Spleen (tissue), 11 donors: ENCODE measurements around the gene CYP2C18. TPM values are rescaled to one million over a fixed set of nuclear protein-coding genes. Genes with fewer than 3 reads are reported as not detected.

Source experiments
- DNase-seq: peaks from one replicate; pipeline ENCODE4 v3.0.0-alpha.2; 2020
- H3K27ac ChIP-seq, 8 donors: fragments of 200-600 bp; sonication (generic) in 7 of 8; 1 replicate in 4 of 8; 2 replicates in 4 of 8; pipeline versions ENCODE4 v1.5.0 to v1.8.0; 2016 to 2021; ENCODE audit warnings: inconsistent platforms in 4 of 8, mild to moderate bottlenecking in 4 of 8, moderate library complexity in 1 of 8
- H3K27me3 ChIP-seq, 7 donors: fragments of 200-600 bp; sonication (generic) in 6 of 7; replicated peaks in 1 of 7; 1 replicate in 4 of 7; 2 replicates in 3 of 7; pipeline versions ENCODE4 v1.5.0 to v1.8.0; 2016 to 2021; ENCODE audit warnings: inconsistent platforms in 3 of 7, mild to moderate bottlenecking in 1 of 7
- H3K36me3 ChIP-seq, 6 donors: fragments of 200-600 bp; sonication (generic) in 5 of 6; 1 replicate in 4 of 6; 2 replicates in 2 of 6; pipeline versions ENCODE4 v1.5.0 to v1.8.0; 2016 to 2021; ENCODE audit warnings: inconsistent platforms in 2 of 6
- H3K4me1 ChIP-seq, 6 donors: fragments of 200-600 bp; sonication (generic) in 5 of 6; 1 replicate in 3 of 6; 2 replicates in 3 of 6; pipeline versions ENCODE4 v1.5.0 to v1.8.0; 2016 to 2021; ENCODE audit warnings: inconsistent platforms in 3 of 6
- H3K4me3 ChIP-seq, 8 donors: fragments of 200-600 bp; sonication (generic) in 7 of 8; 1 replicate in 4 of 8; 2 replicates in 4 of 8; pipeline versions ENCODE4 v1.5.0 to v1.8.0; 2016 to 2021; ENCODE audit warnings: inconsistent platforms in 4 of 8, mild to moderate bottlenecking in 4 of 8, moderate library complexity in 2 of 8
- H3K9me3 ChIP-seq, 8 donors: fragments of 200-600 bp; sonication (generic) in 7 of 8; 1 replicate in 4 of 8; 2 replicates in 4 of 8; pipeline versions ENCODE4 v1.5.0 to v1.8.0; 2016 to 2021; ENCODE audit warnings: inconsistent platforms in 4 of 8
- CTCF ChIP-seq, 11 experiments: fragments of 200-600 bp in 7 of 11; fragments of 450-650 bp in 4 of 11; sonication (generic) in 4 of 11; IDR thresholded peaks in 8 of 11; conservative IDR thresholded peaks in 3 of 11; 1 replicate in 7 of 11; 2 replicates in 4 of 11; pipeline versions ENCODE4 v1.4.0 to v1.8.0; 2016 to 2021; ENCODE audit warnings: antibody characterized with exemption in 11 of 11, inconsistent platforms in 4 of 11, mild to moderate bottlenecking in 1 of 11
- POLR2A ChIP-seq, 3 donors: fragments of 450-650 bp; IDR thresholded peaks; one replicate each; pipeline ENCODE4 v1.5.1; 2017; ENCODE audit warnings: antibody characterized with exemption in 3 of 3, mild to moderate bottlenecking in 1 of 3
- POLR2AphosphoS5 ChIP-seq, 3 donors: sonication (generic); formaldehyde crosslinking; IDR thresholded peaks; one replicate each; pipeline ENCODE4 v1.5.1; 2017; ENCODE audit warnings: antibody characterized with exemption in 3 of 3
- WGBS, 5 donors: extraction: QIAGEN DNeasy Blood & Tissue Kit in 3 of 5; methylation state at CpG; one replicate each; pipeline versions ENCODE4 v1.1.5 to v1.1.7; 2013 to 2018; 5-methylcytosine and 5-hydroxymethylcytosine counted together
- intact Hi-C: fragments of 100-400 bp; cut with DNase I; formaldehyde crosslinking; loops from one replicate; pipeline ENCODE4 v1.15.0; 2023; ENCODE audit warnings: low total_unique reads
- polyA plus RNA-seq, 3 donors: library from polyadenylated mRNA; stranded (reverse); fragments of 200-250 nt; gene quantifications; one replicate each; pipeline ENCODE4 v1.2.1, GENCODE V29; 2013
- total RNA-seq, 7 donors: library from RNA; depleted of rRNA in 3 of 7; stranded (reverse); fragments of >200 nt in 3 of 7; fragmentation: NEBNext Ultra II Directional in 4 of 7; extraction: Animal tissue kit (Norgen Biotek cat#: 25700) in 4 of 7; gene quantifications; one replicate each; pipeline versions ENCODE4 v1.1.0 to v1.2.1, GENCODE V29; 2016 to 2021
- donor health status: healthy with polysubstance abuse.
- donor health status: DM: no; HTN: no; CAD: no; lungs with moderate emphysema.
- donor health status: DM: no; HTN: no; CAD: no.
- donor health status: Bipolar disorder and iron deficiency.
- donor health status: healthy.
- donor health status: DM: no; HTN: no; CAD: no.
- donor health status: DM: yes; HTN: yes; CAD: no.

Gene CYP2C18
- total and polyA plus RNA-seq, 10 donors: not detected

GRCh38 chr10:94784256-94784655 lies 100.7 kb downstream of the CYP2C18 start:
- no peak for DNase-seq
- intact Hi-C loops: no loop called here
- Histone ChIP-seq H3K9me3 (peaks cover 0 to 13% (median 2%) of the 10 kb centered on the region in 8 donors), H3K27ac (no peak overlapping the region), H3K4me1 (no peaks in the 10 kb centered on the region), H3K27me3 (no peaks in the 10 kb centered on the region), H3K4me3 (no peak overlapping the region), H3K36me3 (no peaks in the 10 kb centered on the region)
- TF ChIP-seq CTCF (IDR thresholded peaks at IDR 0.05 in 8 of 11, conservative IDR thresholded peaks at IDR 0.05 in 3 of 11) (no peak), POLR2A (IDR thresholded peaks at IDR 0.05) (no peak), POLR2AphosphoS5 (IDR thresholded peaks at IDR 0.05) (no peak)

GRCh38 chr10:94785211-94785610 lies 101.7 kb downstream of the CYP2C18 start:
- intact Hi-C loops: no loop called here
- no peak for TF ChIP-seq POLR2A (IDR thresholded peaks at IDR 0.05)
- no peak for TF ChIP-seq POLR2AphosphoS5 (IDR thresholded peaks at IDR 0.05)
- no peak for TF ChIP-seq CTCF (IDR thresholded peaks at IDR 0.05 in 8 of 11, conservative IDR thresholded peaks at IDR 0.05 in 3 of 11)
- WGBS, 5 donors: 51 to 76% (median 60%) methylated on average over 2 of the region's 2 CpGs
- H3K4me3 ChIP-seq: no peak overlapping the region
- no peak overlapping the region for H3K27ac ChIP-seq
- H3K9me3 ChIP-seq: peaks cover 0 to 22% (median 2%) of the 10 kb centered on the region in 8 donors
- no peaks in the 10 kb centered on the region for H3K36me3 ChIP-seq
- no peak for DNase-seq
- H3K4me1 ChIP-seq: no peaks in the 10 kb centered on the region
- H3K27me3 ChIP-seq: no peaks in the 10 kb centered on the region

Other genes with a start within 250 kb of the CYP2C18 start
- gene HELLS, start 137.9 kb upstream of the CYP2C18 start, total RNA-seq: 10 to 100 TPM; 12.3 to 38.7 (median 19.3) TPM
- gene HELLS, start 137.9 kb upstream of the CYP2C18 start, polyA plus RNA-seq: 1 to 10 TPM; 5.1 to 6.9 (median 5.4) TPM
- not detected for gene CYP2C19, start 79.0 kb downstream of the CYP2C18 start, total RNA-seq
- gene CYP2C19, start 79.0 kb downstream of the CYP2C18 start, polyA plus RNA-seq: not detected